Measurements from ENCODE around the gene DYDC1.
"Not testable (repeated sequence)": the region's sequence is repeated elsewhere in the genome, so short reads cannot be mapped to it uniquely, and the experiment has no call there.

The DYDC1 gene

DNA sequence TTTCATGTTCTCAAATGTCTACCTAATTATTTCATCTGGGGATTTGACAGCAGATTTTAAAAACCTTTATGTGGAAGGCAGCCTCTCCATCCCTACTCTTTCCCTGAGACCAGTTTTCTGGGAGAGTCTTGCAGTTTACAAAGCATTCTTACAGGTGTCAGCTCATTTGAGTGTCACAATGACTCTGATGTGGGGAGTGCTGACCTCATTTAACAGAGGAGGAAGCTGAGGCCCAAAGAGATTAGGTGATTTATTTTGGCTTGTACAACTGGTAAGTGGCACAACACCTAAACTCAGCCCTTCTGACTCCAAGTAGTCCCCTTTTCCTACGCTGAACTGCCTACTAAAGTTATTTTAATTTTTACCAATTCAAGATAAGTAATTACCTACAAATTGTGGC lies 33.8 kb downstream of the DYDC1 start:
- peak in 1 of 2 experiments; percentile 10 for DNase-seq (ENCODE audit: low read depth in 1 of 2, low spot score in 1 of 2)
- TF ChIP-seq JUND (IDR thresholded peaks at IDR 0.05; ENCODE audit: low read depth): no peak
- in situ Hi-C loops (cut with HindIII; ENCODE audit: low pct_unique_long_range_greater_than_20kb, low sequenced_read_pairs): no loop called here

DNA sequence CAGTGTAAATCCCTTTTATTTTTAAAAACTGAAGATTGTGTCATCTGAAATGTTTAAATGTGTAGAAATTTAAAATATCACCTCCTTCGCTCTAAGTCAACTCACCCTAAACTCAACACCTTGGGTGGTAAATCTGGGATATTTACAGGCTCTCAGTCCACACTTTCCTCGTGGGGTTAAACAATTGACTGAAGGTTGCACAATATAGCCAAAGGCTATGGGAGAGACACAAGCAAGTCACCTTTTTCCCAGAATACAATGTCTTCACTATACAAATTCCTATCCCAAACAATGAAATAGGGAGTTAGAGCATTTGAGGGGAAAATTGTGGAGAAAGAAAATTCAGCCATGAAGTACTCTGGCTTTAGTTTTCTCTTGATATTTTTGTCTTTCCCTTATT lies 34.4 kb downstream of the DYDC1 start:
- TF ChIP-seq JUND (IDR thresholded peaks at IDR 0.05; ENCODE audit: low read depth): no peak
- in situ Hi-C loops (cut with HindIII; ENCODE audit: low pct_unique_long_range_greater_than_20kb, low sequenced_read_pairs): no loop called here
- DNase-seq (ENCODE audit: low read depth in 1 of 2, low spot score in 1 of 2): peak in 1 of 2 experiments; percentile 17

DNA sequence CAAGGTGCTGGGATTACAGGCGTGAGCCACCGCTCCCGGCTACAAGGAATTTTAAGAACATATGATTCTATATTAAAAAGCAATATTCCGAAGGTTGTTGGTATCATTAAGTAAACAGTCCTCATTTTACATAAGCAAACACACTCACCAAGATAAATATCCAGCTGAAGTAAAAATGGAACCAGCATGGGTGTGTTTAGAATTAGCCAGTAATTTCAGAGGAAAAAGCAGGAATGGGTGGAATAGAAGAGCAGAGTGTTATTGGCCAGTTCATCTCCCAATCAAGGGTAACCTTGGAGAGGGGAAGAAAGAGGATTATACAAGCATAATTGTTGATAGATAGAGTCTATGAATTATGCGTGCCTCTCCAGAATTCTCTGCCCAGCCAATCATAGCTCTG lies 35.4 kb downstream of the DYDC1 start:
- in situ Hi-C loops (cut with HindIII; ENCODE audit: low pct_unique_long_range_greater_than_20kb, low sequenced_read_pairs): no loop called here
- TF ChIP-seq JUND (IDR thresholded peaks at IDR 0.05; ENCODE audit: low read depth): no peak

DNA sequence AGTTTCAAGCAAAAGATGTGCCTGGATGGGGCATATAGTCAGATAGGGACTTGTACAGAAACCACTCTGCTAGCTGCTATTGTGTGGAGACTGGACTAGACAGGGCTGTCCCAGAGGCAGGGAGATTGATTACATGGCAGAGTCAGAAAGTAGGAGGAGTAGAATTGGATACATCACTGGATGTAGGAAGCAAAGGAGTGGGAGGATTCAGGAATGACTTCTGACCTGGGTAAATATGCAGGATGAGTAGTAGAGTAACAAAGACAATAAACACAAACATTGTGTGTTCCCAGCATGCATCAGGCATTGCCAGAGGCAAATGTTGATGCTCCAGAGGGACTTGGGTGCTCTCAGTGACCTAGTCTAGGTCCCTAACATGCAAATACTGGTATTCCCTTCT lies 36.2 kb downstream of the DYDC1 start:
- peak in 1 of 2 experiments; percentile 58 for DNase-seq (ENCODE audit: low read depth in 1 of 2, low spot score in 1 of 2)
- no peak for TF ChIP-seq JUND (IDR thresholded peaks at IDR 0.05; ENCODE audit: low read depth)
- in situ Hi-C loops (cut with HindIII; ENCODE audit: low pct_unique_long_range_greater_than_20kb, low sequenced_read_pairs): no loop called here

More for the DNA sequence above, 35.4 kb downstream of the DYDC1 start:
- DNase-seq (ENCODE audit: low read depth in 1 of 2, low spot score in 1 of 2): no peak

DNA sequence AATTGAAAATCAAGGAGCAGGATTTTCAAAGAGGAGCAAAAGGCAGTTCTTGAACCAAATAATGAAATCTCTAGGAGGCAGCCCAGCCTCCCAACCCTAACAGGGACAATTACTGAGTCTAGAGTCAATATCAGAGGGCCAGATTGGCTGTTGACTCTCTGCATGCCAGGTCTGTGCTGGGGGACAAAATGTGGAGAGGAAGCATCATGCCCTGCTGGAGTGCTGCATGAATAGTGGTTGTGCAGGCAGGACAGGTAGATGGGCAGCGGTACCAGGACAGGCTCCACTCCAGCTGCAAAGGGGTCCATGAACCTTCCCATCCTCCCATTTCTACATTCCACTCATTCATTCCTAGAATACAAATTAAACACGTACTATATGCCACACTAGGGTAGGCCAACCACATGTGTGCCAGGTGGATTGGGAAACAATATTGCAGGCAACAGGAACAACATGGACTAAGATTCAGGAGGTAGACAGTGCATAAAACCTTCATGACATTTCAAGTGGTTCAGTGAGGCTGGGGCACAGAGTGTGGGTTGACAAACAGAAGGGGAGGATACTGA lies 36.7 kb downstream of the DYDC1 start:
- TF ChIP-seq JUND (IDR thresholded peaks at IDR 0.05; ENCODE audit: low read depth): no peak
- no peak for DNase-seq (ENCODE audit: low read depth in 1 of 2, low spot score in 1 of 2)
- in situ Hi-C loops (cut with HindIII; ENCODE audit: low pct_unique_long_range_greater_than_20kb, low sequenced_read_pairs): no loop called here

DNA sequence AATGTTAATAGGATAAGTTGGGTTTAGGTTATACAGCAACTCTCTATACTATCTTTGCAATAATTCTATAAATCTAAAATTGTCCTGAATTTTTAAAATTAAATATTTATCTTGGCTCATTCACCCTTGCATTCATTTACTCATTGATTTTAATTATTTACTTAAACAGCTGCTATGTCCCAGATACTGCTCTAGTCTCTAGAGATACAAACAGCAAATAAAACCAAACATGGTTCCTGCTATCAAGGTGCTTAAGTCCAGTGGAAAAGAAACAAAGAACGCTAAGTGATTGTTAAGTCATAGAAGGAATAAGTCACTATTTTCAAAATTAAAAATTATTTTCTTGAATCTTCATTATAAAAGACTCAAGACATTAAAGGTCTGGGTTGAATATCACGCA lies 37.2 kb downstream of the DYDC1 start:
- DNase-seq (ENCODE audit: low read depth in 1 of 2, low spot score in 1 of 2): no peak
- in situ Hi-C loops (cut with HindIII; ENCODE audit: low pct_unique_long_range_greater_than_20kb, low sequenced_read_pairs): no loop called here
- no peak for TF ChIP-seq JUND (IDR thresholded peaks at IDR 0.05; ENCODE audit: low read depth)

DNA sequence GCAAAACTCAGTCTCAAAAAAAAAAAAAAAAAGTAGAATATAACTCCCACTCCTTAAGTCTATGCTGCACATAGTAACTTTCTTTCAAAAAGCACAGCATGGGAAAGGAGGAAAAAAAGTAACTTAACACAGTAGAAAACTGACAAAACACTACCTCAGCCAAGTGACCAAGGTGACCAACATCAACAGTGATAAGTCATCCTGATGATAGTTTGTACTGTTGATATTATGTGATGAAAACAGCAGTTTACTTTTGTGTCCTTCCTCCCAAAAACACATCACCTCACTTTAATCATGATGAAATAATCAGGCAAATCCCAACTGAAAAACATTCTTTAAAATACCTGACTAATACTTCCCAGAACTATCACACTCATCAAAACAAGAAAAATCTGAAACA lies 37.8 kb downstream of the DYDC1 start:
- no peak for TF ChIP-seq JUND (IDR thresholded peaks at IDR 0.05; ENCODE audit: low read depth)
- no peak for DNase-seq (ENCODE audit: low read depth in 1 of 2, low spot score in 1 of 2)
- in situ Hi-C loops (cut with HindIII; ENCODE audit: low pct_unique_long_range_greater_than_20kb, low sequenced_read_pairs): no loop called here

DNA sequence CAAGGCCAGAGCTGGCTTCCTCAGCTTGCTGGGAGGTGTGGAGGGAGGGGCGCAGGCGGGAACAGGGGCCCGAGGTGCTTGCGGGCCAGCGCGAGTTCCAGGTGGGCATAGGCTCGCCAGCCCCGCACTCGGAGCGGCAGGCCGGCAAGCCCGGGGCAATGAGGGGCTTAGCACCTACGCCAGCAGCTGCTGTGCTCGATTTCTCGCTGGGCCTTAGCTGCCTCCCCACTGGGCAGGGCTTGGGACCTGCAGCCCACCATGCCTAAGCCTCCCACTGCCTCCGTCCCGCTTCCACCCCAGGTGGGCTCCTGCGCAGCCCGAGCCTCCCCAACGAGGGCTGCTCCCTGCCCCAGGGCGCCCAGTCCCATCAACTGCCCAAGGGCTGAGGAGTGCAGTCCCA lies 41.2 kb downstream of the DYDC1 start:
- no peak for DNase-seq (ENCODE audit: low read depth in 1 of 2, low spot score in 1 of 2)
- in situ Hi-C loops (cut with HindIII; ENCODE audit: low pct_unique_long_range_greater_than_20kb, low sequenced_read_pairs): no loop called here

DNA sequence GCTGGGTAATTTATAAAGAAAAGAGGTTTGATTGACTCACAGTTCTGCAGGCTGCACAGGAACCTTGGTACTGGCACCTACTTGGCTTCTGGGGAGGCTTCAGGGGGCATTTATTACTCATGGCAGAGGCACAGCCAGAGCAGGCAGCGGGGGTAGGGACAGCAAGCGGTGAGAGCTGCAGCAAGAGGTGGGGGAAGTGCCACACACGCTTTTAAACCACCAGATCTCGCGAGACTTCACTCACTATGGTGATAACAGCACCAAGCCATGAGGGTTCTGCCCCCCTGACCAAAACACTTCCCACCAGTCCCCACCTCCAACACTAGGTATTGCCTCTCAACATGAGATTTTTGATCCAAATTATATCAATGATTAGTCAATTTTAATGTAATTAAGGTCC lies 43.0 kb downstream of the DYDC1 start:
- in situ Hi-C loops (cut with HindIII; ENCODE audit: low pct_unique_long_range_greater_than_20kb, low sequenced_read_pairs): no loop called here
- TF ChIP-seq JUND (IDR thresholded peaks at IDR 0.05; ENCODE audit: low read depth): no peak
- DNase-seq (ENCODE audit: low read depth in 1 of 2, low spot score in 1 of 2): no peak

More for the DNA sequence above, 41.2 kb downstream of the DYDC1 start:
- TF ChIP-seq JUND (IDR thresholded peaks at IDR 0.05; ENCODE audit: low read depth): no peak

DNA sequence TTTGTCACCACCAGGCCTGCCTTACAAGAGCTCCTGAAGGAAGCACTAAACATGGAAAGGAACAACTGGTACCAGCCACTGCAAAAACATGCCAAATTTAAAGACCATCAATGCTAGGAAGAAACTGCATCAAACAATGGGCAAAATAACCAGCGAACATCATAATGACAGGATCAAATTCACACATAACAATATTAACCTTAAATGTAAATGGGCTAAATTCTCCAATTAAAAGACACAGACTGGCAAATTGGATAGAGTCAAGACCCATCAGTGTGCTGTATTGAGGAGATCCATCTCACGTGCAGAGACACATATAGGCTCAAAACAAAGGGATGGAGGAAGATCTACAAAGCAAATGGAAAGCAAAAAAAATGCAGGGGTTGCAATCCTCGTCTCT lies 50.6 kb downstream of the DYDC1 start:
- in situ Hi-C loops (cut with HindIII; ENCODE audit: low pct_unique_long_range_greater_than_20kb, low sequenced_read_pairs); DNase-seq (ENCODE audit: low read depth in 1 of 2, low spot score in 1 of 2): not testable (repeated sequence)

DNA sequence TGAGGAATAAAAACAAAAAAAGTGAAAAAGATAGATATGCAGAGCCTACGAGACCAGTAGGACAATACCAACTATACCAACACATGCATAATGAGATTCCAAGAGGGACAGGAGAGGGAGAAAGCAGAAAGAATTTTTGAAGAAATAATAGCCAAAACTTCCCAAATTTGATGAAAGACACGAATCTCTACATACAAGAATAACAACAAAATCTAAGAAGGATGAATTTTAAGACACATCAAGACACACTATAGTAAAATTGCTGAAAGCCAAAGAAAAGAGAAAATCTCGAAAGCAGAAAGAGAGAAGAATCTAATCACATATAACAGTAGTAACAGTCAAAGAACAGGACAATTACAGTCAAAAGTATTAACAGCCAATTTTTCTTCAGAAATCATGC lies 59.6 kb downstream of the DYDC1 start:
- no peak for DNase-seq (ENCODE audit: low read depth in 1 of 2, low spot score in 1 of 2)
- no peak for TF ChIP-seq JUND (IDR thresholded peaks at IDR 0.05; ENCODE audit: low read depth)
- in situ Hi-C loops (cut with HindIII; ENCODE audit: low pct_unique_long_range_greater_than_20kb, low sequenced_read_pairs): no loop called here

DNA sequence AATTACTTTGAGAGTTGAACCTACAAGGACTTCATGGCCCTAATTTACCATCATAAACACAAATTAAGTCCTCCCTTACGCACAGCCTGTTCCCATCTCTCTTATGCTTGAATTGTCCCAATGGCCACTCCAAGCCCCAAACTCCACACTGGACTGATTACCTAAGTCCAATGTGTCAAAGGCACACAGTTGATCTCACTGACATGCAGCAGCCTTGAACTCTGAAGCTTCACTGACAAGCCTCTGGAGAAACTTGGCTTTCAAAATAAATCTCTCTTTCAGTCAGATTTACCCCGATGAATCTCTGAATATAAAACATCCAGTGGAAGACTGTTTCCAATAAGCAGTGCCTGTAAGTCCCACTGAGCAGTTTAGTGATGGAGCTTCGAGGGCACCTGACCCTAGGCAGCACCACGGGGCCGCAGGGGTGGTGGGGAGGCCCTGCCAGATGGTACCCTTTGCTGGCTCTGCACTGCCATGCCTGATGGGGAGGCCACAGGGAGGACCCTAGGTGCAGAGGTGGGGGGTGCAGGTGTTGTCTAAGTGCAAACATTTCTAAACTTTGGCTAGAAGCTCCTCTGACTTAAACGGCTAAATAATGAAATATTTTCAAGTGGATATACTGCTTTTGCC lies 63.8 kb downstream of the DYDC1 start:
- in situ Hi-C loops (cut with HindIII; ENCODE audit: low pct_unique_long_range_greater_than_20kb, low sequenced_read_pairs): no loop called here
- no peak for TF ChIP-seq JUND (IDR thresholded peaks at IDR 0.05; ENCODE audit: low read depth)
- no peak for DNase-seq (ENCODE audit: low read depth in 1 of 2, low spot score in 1 of 2)

DNA sequence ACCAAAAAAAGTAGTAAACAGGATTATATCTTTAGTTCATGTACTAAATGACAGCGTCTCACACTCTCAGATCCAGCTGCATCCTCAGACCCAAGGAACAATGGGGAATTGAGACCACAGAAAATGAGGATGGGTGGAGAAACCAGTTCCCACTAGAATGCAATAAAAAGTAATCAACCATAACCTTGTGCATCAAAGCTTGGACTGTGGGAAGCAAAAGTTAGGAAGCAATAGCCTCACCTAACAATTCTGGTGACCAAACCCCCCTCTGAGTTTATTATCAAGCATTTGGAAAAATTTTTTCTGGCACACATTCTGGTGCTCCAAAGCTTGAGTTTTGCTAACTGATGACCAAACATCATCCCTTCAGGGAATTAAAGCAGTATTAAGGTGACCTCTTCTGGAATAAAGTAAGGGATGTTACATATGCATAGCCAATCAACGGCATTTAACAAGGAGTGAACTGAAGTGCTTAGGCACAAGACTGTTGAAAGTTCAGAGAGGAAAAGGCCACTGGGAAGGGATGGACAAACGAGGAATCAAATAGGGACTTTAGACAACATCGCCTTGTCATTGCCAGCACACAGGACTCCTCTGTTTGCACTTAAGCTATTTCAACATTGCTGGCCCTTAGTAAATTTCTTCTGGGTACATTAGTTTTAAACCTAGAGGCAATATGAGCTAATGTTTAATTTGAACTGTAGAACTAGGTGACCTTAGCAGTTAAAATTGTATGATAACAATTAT lies 65.9 kb downstream of the DYDC1 start:
- peak; percentile 39; the same call in 1 of the 2 replicates for TF ChIP-seq JUND (IDR thresholded peaks at IDR 0.05; ENCODE audit: low read depth)
- in situ Hi-C loops (cut with HindIII; ENCODE audit: low pct_unique_long_range_greater_than_20kb, low sequenced_read_pairs): no loop called here
- DNase-seq (ENCODE audit: low read depth in 1 of 2, low spot score in 1 of 2): peak in 1 of 2 experiments; percentile 56
